GM23338 (cell line): ENCODE measurements around the gene WDR53.

Source experiments
- EZH2 ChIP-seq: fragments of 200-600 bp; sonication (generic); IDR thresholded peaks from one replicate; pipeline ENCODE4 v1.8.0; 2017; ENCODE audit warnings: antibody characterized with exemption, mild to moderate bottlenecking, low read depth; ENCODE audit not compliant: unreplicated experiment
- EZH2phosphoT487 ChIP-seq: fragments of 200-600 bp; sonication (generic); IDR thresholded peaks from one replicate; pipeline ENCODE4 v1.8.1; 2018; ENCODE audit warnings: antibody characterized with exemption; ENCODE audit not compliant: unreplicated experiment
- NANOG ChIP-seq: IDR thresholded peaks from 2 replicates; pipeline ENCODE4 v1.6.1; 2016; ENCODE audit warnings: antibody characterized with exemption, borderline replicate concordance
- POLR2AphosphoS5 ChIP-seq: IDR thresholded peaks from 2 replicates; pipeline ENCODE4 v1.6.1; 2016; ENCODE audit warnings: antibody characterized with exemption, low read depth
- TF ChIP-seq, protein P1 (sequence below), 2 experiments: fragments of 200-600 bp in 1 of 2; sonication (generic) in 1 of 2; conservative IDR thresholded peaks; 2 replicates each; pipeline versions ENCODE4 v1.5.1 to v1.6.1; 2016 to 2017; ENCODE audit warnings: antibody characterized with exemption in 2 of 2, low read depth in 2 of 2, mild to moderate bottlenecking in 2 of 2, moderate library complexity in 1 of 2
- TF ChIP-seq, protein P2 (sequence below): IDR thresholded peaks from one replicate; pipeline ENCODE4 v1.6.1; 2018; ENCODE audit warnings: antibody characterized with exemption; ENCODE audit not compliant: unreplicated experiment

DNA sequence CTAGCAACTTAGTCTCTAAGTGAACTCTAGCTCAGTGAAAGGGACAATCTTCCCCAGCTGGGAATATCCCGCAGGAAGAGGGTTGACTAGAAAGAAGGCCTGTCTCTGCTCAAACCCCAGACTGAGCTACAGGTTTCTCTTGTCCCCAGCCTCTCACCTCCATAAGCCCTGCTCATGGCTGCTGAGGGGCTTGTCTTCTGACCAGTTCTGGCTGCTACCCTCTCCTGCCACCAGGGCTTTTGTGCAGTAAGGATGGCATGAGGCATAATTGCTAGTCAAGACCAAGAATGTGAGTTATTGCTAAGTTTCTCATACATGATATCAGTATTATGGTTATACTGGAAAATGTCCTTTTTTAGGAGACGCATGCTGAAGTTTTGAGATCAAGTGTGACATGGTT lies 21.3 kb downstream of the WDR53 start:
- TF ChIP-seq, protein P1, sequence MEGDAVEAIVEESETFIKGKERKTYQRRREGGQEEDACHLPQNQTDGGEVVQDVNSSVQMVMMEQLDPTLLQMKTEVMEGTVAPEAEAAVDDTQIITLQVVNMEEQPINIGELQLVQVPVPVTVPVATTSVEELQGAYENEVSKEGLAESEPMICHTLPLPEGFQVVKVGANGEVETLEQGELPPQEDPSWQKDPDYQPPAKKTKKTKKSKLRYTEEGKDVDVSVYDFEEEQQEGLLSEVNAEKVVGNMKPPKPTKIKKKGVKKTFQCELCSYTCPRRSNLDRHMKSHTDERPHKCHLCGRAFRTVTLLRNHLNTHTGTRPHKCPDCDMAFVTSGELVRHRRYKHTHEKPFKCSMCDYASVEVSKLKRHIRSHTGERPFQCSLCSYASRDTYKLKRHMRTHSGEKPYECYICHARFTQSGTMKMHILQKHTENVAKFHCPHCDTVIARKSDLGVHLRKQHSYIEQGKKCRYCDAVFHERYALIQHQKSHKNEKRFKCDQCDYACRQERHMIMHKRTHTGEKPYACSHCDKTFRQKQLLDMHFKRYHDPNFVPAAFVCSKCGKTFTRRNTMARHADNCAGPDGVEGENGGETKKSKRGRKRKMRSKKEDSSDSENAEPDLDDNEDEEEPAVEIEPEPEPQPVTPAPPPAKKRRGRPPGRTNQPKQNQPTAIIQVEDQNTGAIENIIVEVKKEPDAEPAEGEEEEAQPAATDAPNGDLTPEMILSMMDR (conservative IDR thresholded peaks at IDR 0.05; ENCODE audit: low read depth in 2 of 2), result no peak
- TF ChIP-seq EZH2phosphoT487, result no peak
- TF ChIP-seq, protein P2, sequence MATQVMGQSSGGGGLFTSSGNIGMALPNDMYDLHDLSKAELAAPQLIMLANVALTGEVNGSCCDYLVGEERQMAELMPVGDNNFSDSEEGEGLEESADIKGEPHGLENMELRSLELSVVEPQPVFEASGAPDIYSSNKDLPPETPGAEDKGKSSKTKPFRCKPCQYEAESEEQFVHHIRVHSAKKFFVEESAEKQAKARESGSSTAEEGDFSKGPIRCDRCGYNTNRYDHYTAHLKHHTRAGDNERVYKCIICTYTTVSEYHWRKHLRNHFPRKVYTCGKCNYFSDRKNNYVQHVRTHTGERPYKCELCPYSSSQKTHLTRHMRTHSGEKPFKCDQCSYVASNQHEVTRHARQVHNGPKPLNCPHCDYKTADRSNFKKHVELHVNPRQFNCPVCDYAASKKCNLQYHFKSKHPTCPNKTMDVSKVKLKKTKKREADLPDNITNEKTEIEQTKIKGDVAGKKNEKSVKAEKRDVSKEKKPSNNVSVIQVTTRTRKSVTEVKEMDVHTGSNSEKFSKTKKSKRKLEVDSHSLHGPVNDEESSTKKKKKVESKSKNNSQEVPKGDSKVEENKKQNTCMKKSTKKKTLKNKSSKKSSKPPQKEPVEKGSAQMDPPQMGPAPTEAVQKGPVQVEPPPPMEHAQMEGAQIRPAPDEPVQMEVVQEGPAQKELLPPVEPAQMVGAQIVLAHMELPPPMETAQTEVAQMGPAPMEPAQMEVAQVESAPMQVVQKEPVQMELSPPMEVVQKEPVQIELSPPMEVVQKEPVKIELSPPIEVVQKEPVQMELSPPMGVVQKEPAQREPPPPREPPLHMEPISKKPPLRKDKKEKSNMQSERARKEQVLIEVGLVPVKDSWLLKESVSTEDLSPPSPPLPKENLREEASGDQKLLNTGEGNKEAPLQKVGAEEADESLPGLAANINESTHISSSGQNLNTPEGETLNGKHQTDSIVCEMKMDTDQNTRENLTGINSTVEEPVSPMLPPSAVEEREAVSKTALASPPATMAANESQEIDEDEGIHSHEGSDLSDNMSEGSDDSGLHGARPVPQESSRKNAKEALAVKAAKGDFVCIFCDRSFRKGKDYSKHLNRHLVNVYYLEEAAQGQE, result no peak
- TF ChIP-seq POLR2AphosphoS5, result no peak
- no peak for TF ChIP-seq EZH2
- TF ChIP-seq NANOG, result no peak
